Measurements from ENCODE around the gene SLMAP.

SLMAP gene

GRCh38 chr3:57718118-57718517 lies 38.0 kb upstream of the SLMAP start:
- H3K27me3 ChIP-seq (ENCODE audit: insufficient read depth, low read length, poor library complexity), result no peaks in the 10 kb centered on the region
- DNase-seq (no peak), ATAC-seq (ENCODE audit: insufficient read depth, low read depth) (no peak)
- H3K9ac ChIP-seq (ENCODE audit: low read depth, low read length), result no peak overlapping the region
- H3K4me3 ChIP-seq (ENCODE audit: low read depth in 1 of 2, low read length in 2 of 2), result no peak overlapping the region
- H4K20me1 ChIP-seq (ENCODE audit: insufficient read depth, low read length), result no peaks in the 10 kb centered on the region
- no peak overlapping the region for H3K27ac ChIP-seq (ENCODE audit: low read length)
- H3K36me3 ChIP-seq (ENCODE audit: insufficient read depth, low read length), result no peaks in the 10 kb centered on the region
- H3K9me3 ChIP-seq (ENCODE audit: insufficient read depth, low read length, severe bottlenecking), result no peaks in the 10 kb centered on the region
- no peaks in the 10 kb centered on the region for H3K4me1 ChIP-seq (ENCODE audit: insufficient read depth, low read length)
- H3K4me2 ChIP-seq (ENCODE audit: insufficient read depth, low read length), result no peak overlapping the region
- TF ChIP-seq CTCF (IDR thresholded peaks at IDR 0.05; ENCODE audit: borderline replicate concordance, extremely low read depth, low read length, poor library complexity, severe bottlenecking) (no peak), EZH2 (IDR thresholded peaks at IDR 0.05; ENCODE audit: borderline replicate concordance, low read depth, low read length, severe bottlenecking) (no peak)
- no peaks in the 10 kb centered on the region for H3K79me2 ChIP-seq (ENCODE audit: insufficient read depth, low read length)
- no peak overlapping the region for H2AFZ ChIP-seq (ENCODE audit: low read depth, low read length)

- TF ChIP-seq EZH2 (IDR thresholded peaks at IDR 0.05; ENCODE audit: borderline replicate concordance, low read depth, low read length, severe bottlenecking), result no peak
- no peak for TF ChIP-seq CTCF (IDR thresholded peaks at IDR 0.05; ENCODE audit: borderline replicate concordance, extremely low read depth, low read length, poor library complexity, severe bottlenecking)
- H3K27ac ChIP-seq (ENCODE audit: low read length), result no peak overlapping the region
- no peak overlapping the region for H3K4me2 ChIP-seq (ENCODE audit: insufficient read depth, low read length)
- no peak overlapping the region for H3K4me3 ChIP-seq (ENCODE audit: low read depth in 1 of 2, low read length in 2 of 2)
- H2AFZ ChIP-seq (ENCODE audit: low read depth, low read length), result no peak overlapping the region
- ATAC-seq (ENCODE audit: insufficient read depth, low read depth) (no peak), DNase-seq (no peak)
- no peaks in the 10 kb centered on the region for H3K36me3 ChIP-seq (ENCODE audit: insufficient read depth, low read length)
- no peaks in the 10 kb centered on the region for H3K27me3 ChIP-seq (ENCODE audit: insufficient read depth, low read length, poor library complexity)
- H3K9me3 ChIP-seq (ENCODE audit: insufficient read depth, low read length, severe bottlenecking), result no peaks in the 10 kb centered on the region
- H3K79me2 ChIP-seq (ENCODE audit: insufficient read depth, low read length), result no peaks in the 10 kb centered on the region
- no peaks in the 10 kb centered on the region for H4K20me1 ChIP-seq (ENCODE audit: insufficient read depth, low read length)
- no peak overlapping the region for H3K9ac ChIP-seq (ENCODE audit: low read depth, low read length)
- H3K4me1 ChIP-seq (ENCODE audit: insufficient read depth, low read length), result no peaks in the 10 kb centered on the region
Observed at GRCh38 chr3:57726397-57726796, 29.7 kb upstream of the SLMAP start.

- Histone ChIP-seq H3K27me3 (ENCODE audit: insufficient read depth, low read length, poor library complexity) (no peaks in the 10 kb centered on the region), H3K36me3 (ENCODE audit: insufficient read depth, low read length) (no peaks in the 10 kb centered on the region), H3K9ac (ENCODE audit: low read depth, low read length) (no peak overlapping the region), H2AFZ (ENCODE audit: low read depth, low read length) (no peak overlapping the region), H3K79me2 (ENCODE audit: insufficient read depth, low read length) (no peaks in the 10 kb centered on the region), H3K9me3 (ENCODE audit: insufficient read depth, low read length, severe bottlenecking) (no peaks in the 10 kb centered on the region), H3K27ac (ENCODE audit: low read length) (no peak overlapping the region), H3K4me2 (ENCODE audit: insufficient read depth, low read length) (no peak overlapping the region), H3K4me1 (ENCODE audit: insufficient read depth, low read length) (no peaks in the 10 kb centered on the region), H3K4me3 (ENCODE audit: low read depth in 1 of 2, low read length in 2 of 2) (no peak overlapping the region), H4K20me1 (ENCODE audit: insufficient read depth, low read length) (no peaks in the 10 kb centered on the region)
- no peak for TF ChIP-seq CTCF (IDR thresholded peaks at IDR 0.05; ENCODE audit: borderline replicate concordance, extremely low read depth, low read length, poor library complexity, severe bottlenecking)
- no peak for TF ChIP-seq EZH2 (IDR thresholded peaks at IDR 0.05; ENCODE audit: borderline replicate concordance, low read depth, low read length, severe bottlenecking)
- DNase-seq, result no peak
- no peak for ATAC-seq (ENCODE audit: insufficient read depth, low read depth)
Observed at GRCh38 chr3:57727106-57727505, 29.0 kb upstream of the SLMAP start.
